K562 (cell line): ENCODE measurements around the gene OBP2A.

Experiments used
- CBX8 ChIP-seq: fragments of 200-600 bp; sonication (generic); IDR thresholded peaks from 2 replicates; pipeline ENCODE4 v1.6.1; 2012; ENCODE audit warnings: borderline replicate concordance, mixed run types, low read depth, mild to moderate bottlenecking, moderate library complexity, mixed read lengths, low read length, control low read depth, inconsistent platforms; ENCODE audit not compliant: poor library complexity, severe bottlenecking; ENCODE audit errors: extremely low read depth
- CREB5 ChIP-seq: fragments of 250-450 bp; sonication (Bioruptor Pico); IDR thresholded peaks from 2 replicates; pipeline ENCODE4 v1.5.0; 2020; ENCODE audit warnings: mild to moderate bottlenecking
- CTCF ChIP-seq, 3 experiments: IDR thresholded peaks in 2 of 3; conservative IDR thresholded peaks in 1 of 3; 2 replicates each; pipeline ENCODE4 v1.5.1; 2011 to 2012; ENCODE audit warnings: low read length in 3 of 3, mild to moderate bottlenecking in 3 of 3, control low read depth in 2 of 3, improper control_type of control experiment in 1 of 3, inconsistent platforms in 1 of 3, low read depth in 1 of 3, mixed read lengths in 1 of 3, moderate library complexity in 1 of 3; ENCODE audit not compliant: insufficient read depth in 2 of 3
- ETV5 ChIP-seq: sonication (generic); formaldehyde crosslinking; IDR thresholded peaks from 2 replicates; pipeline ENCODE4 v1.4.0; 2020; ENCODE audit warnings: low read depth, mild to moderate bottlenecking, missing genetic modification reagents
- FOXP1 ChIP-seq: sonication (generic); formaldehyde crosslinking; IDR thresholded peaks from 2 replicates; pipeline ENCODE4 v1.8.0; 2022; ENCODE audit warnings: mild to moderate bottlenecking, missing genetic modification reagents
- JUNB ChIP-seq: fragments of 450-650 bp; formaldehyde crosslinking; conservative IDR thresholded peaks from 2 replicates; pipeline ENCODE4 v1.4.0; 2020; ENCODE audit warnings: mild to moderate bottlenecking
- PKNOX1 ChIP-seq: fragments of 450-650 bp; IDR thresholded peaks from 2 replicates; pipeline ENCODE4 v1.6.1; 2016
- POLR2AphosphoS5 ChIP-seq: IDR thresholded peaks from 2 replicates; pipeline ENCODE4 v1.6.1; 2011; ENCODE audit warnings: mild to moderate bottlenecking, low read depth, low read length, moderate library complexity; ENCODE audit not compliant: control insufficient read depth, insufficient read depth
- ZNF184 ChIP-seq: sonication (generic); formaldehyde crosslinking; IDR thresholded peaks from 2 replicates; pipeline ENCODE4 v1.5.0; 2020; ENCODE audit warnings: missing genetic modification reagents
- ZZZ3 ChIP-seq: fragments of 450-650 bp; IDR thresholded peaks from 2 replicates; pipeline ENCODE4 v1.6.1; 2016; ENCODE audit warnings: antibody characterized with exemption, mild to moderate bottlenecking, moderate library complexity

- TF ChIP-seq CTCF (IDR thresholded peaks at IDR 0.05 in 2 of 3, conservative IDR thresholded peaks at IDR 0.05 in 1 of 3; ENCODE audit: insufficient read depth in 2 of 3, low read depth in 1 of 3, low read length in 3 of 3) (no peak), ZNF184 (CRISPR knock-in tag) (no peak), POLR2AphosphoS5 (no peak), JUNB (CRISPR knock-in tag) (no peak), CBX8 (no peak), CREB5 (CRISPR knock-in tag) (no peak), FOXP1 (no peak), PKNOX1 (no peak), ETV5 (CRISPR knock-in tag) (no peak), ZZZ3 (no peak)
These were observed 47.4 kb upstream of the OBP2A start for GRCh38 chr9:135498381-135499126.
